Endodermal cell (in vitro differentiated cells): ENCODE results near the gene NGFR. TPM values are rescaled to one million over a fixed set of nuclear protein-coding genes. Genes with fewer than 3 reads are reported as not detected.

Source experiments
- DNase-seq: peaks from one replicate; pipeline ENCODE4 v3.0.0-alpha.2; 2017
- H3K27ac ChIP-seq: 2 replicates; pipeline ENCODE4 v1.5.1; 2013; ENCODE audit warnings: mild to moderate bottlenecking, low read depth, low read length, moderate library complexity
- H3K27me3 ChIP-seq: 2 replicates; pipeline ENCODE4 v1.6.1; 2013; ENCODE audit warnings: mild to moderate bottlenecking, low read length, moderate library complexity; ENCODE audit not compliant: insufficient read depth, control insufficient read depth, poor library complexity, severe bottlenecking
- H3K36me3 ChIP-seq: 2 replicates; pipeline ENCODE4 v1.7.0; 2013; ENCODE audit warnings: mild to moderate bottlenecking, low read length, moderate library complexity; ENCODE audit not compliant: control insufficient read depth, insufficient read depth
- H3K4me1 ChIP-seq: one replicate; pipeline ENCODE4 v1.7.0; 2013; ENCODE audit warnings: low read length; ENCODE audit not compliant: control insufficient read depth, insufficient read depth
- H3K4me3 ChIP-seq: 2 replicates; pipeline ENCODE4 v1.5.1; 2013; ENCODE audit warnings: mild to moderate bottlenecking, low read length, moderate library complexity
- H3K9ac ChIP-seq: 2 replicates; pipeline ENCODE4 v1.6.1; 2013; ENCODE audit warnings: mild to moderate bottlenecking, low read length, moderate library complexity; ENCODE audit not compliant: poor library complexity, severe bottlenecking; ENCODE audit errors: extremely low read depth
- H3K9me3 ChIP-seq: 2 replicates; pipeline ENCODE4 v1.6.1; 2013; ENCODE audit warnings: mild to moderate bottlenecking, low read length, moderate library complexity; ENCODE audit not compliant: control insufficient read depth
- H3K27ac Mint-ChIP-seq: 2 replicates; pipeline ENCODE4 v1.8.0; 2020; ENCODE audit warnings: mixed read lengths
- H3K27me3 Mint-ChIP-seq: 2 replicates; pipeline ENCODE4 v1.8.0; 2021; ENCODE audit warnings: mild to moderate bottlenecking, mixed read lengths; ENCODE audit not compliant: insufficient read depth
- H3K36me3 Mint-ChIP-seq: 2 replicates; pipeline ENCODE4 v1.8.0; 2020; ENCODE audit warnings: low read depth, mixed read lengths
- H3K4me1 Mint-ChIP-seq: 2 replicates; pipeline ENCODE4 v1.8.0; 2020; ENCODE audit warnings: mixed read lengths
- H3K4me3 Mint-ChIP-seq: 2 replicates; pipeline ENCODE4 v1.8.0; 2020; ENCODE audit warnings: mild to moderate bottlenecking, moderate library complexity, mixed read lengths
- H3K9me3 Mint-ChIP-seq: 2 replicates; pipeline ENCODE4 v1.8.0; 2020; ENCODE audit warnings: mild to moderate bottlenecking, mixed read lengths
- CTCF ChIP-seq: fragments of 200-600 bp; sonication (generic); conservative IDR thresholded peaks from 2 replicates; pipeline ENCODE4 v1.5.0; 2021; ENCODE audit warnings: antibody characterized with exemption, mild to moderate bottlenecking
- WGBS, 2 experiments: methylation state at CpG; one replicate each; pipeline versions ENCODE4 v1.1.5 to v1.1.7; 2013; ENCODE audit warnings: missing lambda C conversion rate in 2 of 2, mixed read lengths in 1 of 2; ENCODE audit not compliant: insufficient coverage in 1 of 2, insufficient read length in 1 of 2; 5-methylcytosine and 5-hydroxymethylcytosine counted together
- total RNA-seq, 2 donors: library from RNA; stranded (reverse); fragmentation: NEBNext Ultra II Directional in 1 of 2; extraction: Animal tissue kit (Norgen Biotek cat#: 25700) in 1 of 2; gene quantifications; 2 replicates in 1 of 2; 3 replicates in 1 of 2; pipeline ENCODE4 v1.2.1, GENCODE V29; 2021

Gene NGFR
- total RNA-seq, 2 donors from 2014 or later: 1.3 to 1.6 TPM

GRCh38 chr17:49509588-49509917 is 14.5 kb downstream of the NGFR start:
- H3K4me3 ChIP-seq: no peak overlapping the region

GRCh38 chr17:49510059-49510719 is 15.1 kb downstream of the NGFR start:
- TF ChIP-seq CTCF: no peak

More at GRCh38 chr17:49509588-49509917, 14.5 kb downstream of the NGFR start:
- Histone ChIP-seq H3K27me3 (no peaks in the 10 kb centered on the region), H3K36me3 (no peaks in the 10 kb centered on the region), H3K27ac (no peak overlapping the region), H3K9ac (no peak overlapping the region), H3K4me1 (peaks cover 4% of the 10 kb centered on the region), H3K9me3 (no peaks in the 10 kb centered on the region)
- 89% methylated on average over 3 of the region's 3 CpGs; no CpG with 5 or more reads in 1 of the 2 experiments for WGBS, 2 experiments
- Mint-ChIP-seq H3K4me3 (no peak overlapping the region), H3K27ac (no peak overlapping the region), H3K9me3 (no peaks in the 10 kb centered on the region), H3K27me3 (peaks cover 31% of the 10 kb centered on the region), H3K4me1 (peaks cover 12% of the 10 kb centered on the region), H3K36me3 (no peaks in the 10 kb centered on the region)
- TF ChIP-seq CTCF: no peak
- no peak for DNase-seq

GRCh38 chr17:49510720-49511110 is 15.6 kb downstream of the NGFR start:
- no peaks in the 10 kb centered on the region for H3K9me3 ChIP-seq
- peaks cover 22% of the 10 kb centered on the region for H3K27me3 Mint-ChIP-seq
- H3K36me3 Mint-ChIP-seq: no peaks in the 10 kb centered on the region
- no peak overlapping the region for H3K27ac ChIP-seq
- peaks cover 23% of the 10 kb centered on the region for H3K4me1 Mint-ChIP-seq
- no peak overlapping the region for H3K4me3 Mint-ChIP-seq
- 88 to 93% methylated on average over 5 of the region's 5 CpGs for WGBS, 2 experiments
- no peak overlapping the region for H3K27ac Mint-ChIP-seq
- no peak for TF ChIP-seq CTCF
- no peak for DNase-seq
- H3K27me3 ChIP-seq: no peaks in the 10 kb centered on the region
- H3K9me3 Mint-ChIP-seq: no peaks in the 10 kb centered on the region
- no peaks in the 10 kb centered on the region for H3K36me3 ChIP-seq
- peaks cover 11% of the 10 kb centered on the region for H3K4me1 ChIP-seq
- H3K4me3 ChIP-seq: no peak overlapping the region
- no peak overlapping the region for H3K9ac ChIP-seq

More at GRCh38 chr17:49510059-49510719, 15.1 kb downstream of the NGFR start:
- DNase-seq: no peak
- Histone ChIP-seq H3K27me3 (no peaks in the 10 kb centered on the region), H3K4me3 (no peak overlapping the region), H3K9ac (no peak overlapping the region), H3K9me3 (no peaks in the 10 kb centered on the region), H3K4me1 (peaks cover 7% of the 10 kb centered on the region), H3K36me3 (no peaks in the 10 kb centered on the region), H3K27ac (no peak overlapping the region)
- peaks cover 27% of the 10 kb centered on the region for H3K27me3 Mint-ChIP-seq
- H3K4me3 Mint-ChIP-seq: no peak overlapping the region
- peaks cover 18% of the 10 kb centered on the region for H3K4me1 Mint-ChIP-seq
- 94 to 95% methylated on average over 10 to 13 of the region's 13 CpGs for WGBS, 2 experiments
- H3K36me3 Mint-ChIP-seq: no peaks in the 10 kb centered on the region
- H3K27ac Mint-ChIP-seq: no peak overlapping the region
- H3K9me3 Mint-ChIP-seq: no peaks in the 10 kb centered on the region
